H1 (cell line): Measurements from ENCODE around the gene RTN4RL1. TPM values are rescaled to one million over a fixed set of nuclear protein-coding genes. Genes with fewer than 3 reads are reported as not detected.

Experiments
- ASH2L ChIP-seq: fragments of 200-600, 300-600 bp; sonication (generic); IDR thresholded peaks from one replicate; pipeline ENCODE4 v1.7.1; 2017; ENCODE audit warnings: low read length
- BRCA1 ChIP-seq: IDR thresholded peaks from 2 replicates; pipeline ENCODE4 v1.6.1; 2012; ENCODE audit warnings: low read depth, low read length, improper control_type of control experiment
- CBX5 ChIP-seq: fragments of 300-800, 300-1000 bp; sonication (generic); IDR thresholded peaks from 2 replicates; pipeline ENCODE4 v1.7.1; 2016; ENCODE audit warnings: antibody characterized with exemption, low read length, low read depth
- CBX8 ChIP-seq: fragments of 300-800, 300-1000 bp; sonication (generic); IDR thresholded peaks from 2 replicates; pipeline ENCODE4 v1.7.1; 2016; ENCODE audit warnings: low read depth, low read length, borderline replicate concordance
- E2F6 ChIP-seq: IDR thresholded peaks from 2 replicates; pipeline ENCODE4 v1.6.1; 2012; ENCODE audit warnings: inconsistent platforms
- EGR1 ChIP-seq: IDR thresholded peaks from 2 replicates; pipeline ENCODE4 v1.6.1; 2011; ENCODE audit warnings: low read depth, low read length, borderline replicate concordance
- EP300 ChIP-seq, 2 experiments: IDR thresholded peaks; 1 replicate in 1 of 2; 2 replicates in 1 of 2; pipeline ENCODE4 v1.6.1; 2011 to 2012; ENCODE audit warnings: low read depth in 2 of 2, low read length in 2 of 2, mild to moderate bottlenecking in 2 of 2, borderline replicate concordance in 1 of 2, inconsistent platforms in 1 of 2, moderate library complexity in 1 of 2
- FOSL1 ChIP-seq: IDR thresholded peaks from 2 replicates; pipeline ENCODE4 v1.6.1; 2011; ENCODE audit warnings: mild to moderate bottlenecking, low read depth, low read length, moderate library complexity; ENCODE audit not compliant: insufficient read depth
- GABPA ChIP-seq: IDR thresholded peaks from 2 replicates; pipeline ENCODE4 v1.6.1; 2011; ENCODE audit warnings: mild to moderate bottlenecking, low read length, moderate library complexity, borderline replicate concordance; ENCODE audit not compliant: insufficient read depth
- HDAC2 ChIP-seq, 2 experiments: fragments of 300-600 bp in 1 of 2; sonication (generic) in 1 of 2; IDR thresholded peaks; 2 replicates each; pipeline ENCODE4 v1.6.1; 2011 to 2012; ENCODE audit warnings: low read depth in 2 of 2, low read length in 2 of 2, mild to moderate bottlenecking in 2 of 2, moderate library complexity in 2 of 2, borderline replicate concordance in 1 of 2, inconsistent platforms in 1 of 2
- JUN ChIP-seq: IDR thresholded peaks from 2 replicates; pipeline ENCODE4 v1.6.1; 2011; ENCODE audit warnings: low read depth, mild to moderate bottlenecking, improper control_type of control experiment, low read length
- KDM4A ChIP-seq: IDR thresholded peaks from one replicate; pipeline ENCODE4 v1.7.1; 2012; ENCODE audit warnings: low read depth, mild to moderate bottlenecking, moderate library complexity, low read length, inconsistent platforms; ENCODE audit not compliant: severe bottlenecking
- MAFK ChIP-seq: IDR thresholded peaks from 2 replicates; pipeline ENCODE4 v1.6.1; 2012; ENCODE audit warnings: low read depth, mild to moderate bottlenecking, improper control_type of control experiment, low read length
- NRF1 ChIP-seq: IDR thresholded peaks from 2 replicates; pipeline ENCODE4 v1.6.1; 2011; ENCODE audit warnings: mild to moderate bottlenecking, low read depth, low read length, improper control_type of control experiment
- PHF8 ChIP-seq: fragments of 200-600 bp; sonication (generic); conservative IDR thresholded peaks from 2 replicates; pipeline ENCODE4 v1.7.1; 2012; ENCODE audit warnings: low read depth, mild to moderate bottlenecking, inconsistent platforms, low read length, moderate library complexity
- POLR2AphosphoS5 ChIP-seq: IDR thresholded peaks from 2 replicates; pipeline ENCODE4 v1.6.1; 2011; ENCODE audit warnings: low read depth, low read length
- RFX5 ChIP-seq: IDR thresholded peaks from 2 replicates; pipeline ENCODE4 v1.6.1; 2011; ENCODE audit warnings: low read depth, low read length, improper control_type of control experiment, borderline replicate concordance
- RNF2 ChIP-seq: fragments of 200-900, 300-1000 bp; sonication (generic); IDR thresholded peaks from 2 replicates; pipeline ENCODE4 v1.7.1; 2016; ENCODE audit warnings: borderline replicate concordance, low read depth, mild to moderate bottlenecking, antibody characterized with exemption, low read length; ENCODE audit not compliant: poor library complexity, severe bottlenecking; ENCODE audit errors: missing control alignments
- SP1 ChIP-seq: IDR thresholded peaks from 2 replicates; pipeline ENCODE4 v1.6.1; 2011; ENCODE audit warnings: low read depth, low read length
- SP4 ChIP-seq: IDR thresholded peaks from 2 replicates; pipeline ENCODE4 v1.6.1; 2012; ENCODE audit warnings: low read length, inconsistent platforms
- ZNF274 ChIP-seq: IDR thresholded peaks from 2 replicates; pipeline ENCODE4 v1.7.0; 2012; ENCODE audit warnings: low read length, borderline replicate concordance; ENCODE audit errors: extremely low read depth
- polyA plus RNA-seq, 7 experiments: library from polyadenylated mRNA; depleted of rRNA in 3 of 7; stranded (reverse) in 5 of 7; unstranded in 2 of 7; fragments of >200 nt in 5 of 7; fragments of 200-250 nt in 2 of 7; gene quantifications; 1 replicate in 5 of 7; 2 replicates in 1 of 7; 4 replicates in 1 of 7; pipeline versions ENCODE4 v1.2.1 to v1.2.3, GENCODE V29; 2011 to 2013; ENCODE audit warnings: missing spikeins in 2 of 7, mixed read lengths in 2 of 7
- total RNA-seq: library from RNA; stranded (reverse); fragmentation: NEBNext Ultra II Directional; extraction: Animal tissue kit (Norgen Biotek cat#: 25700); gene quantifications from 2 replicates; pipeline ENCODE4 v1.2.1, GENCODE V29; 2021
- TF ChIP-seq, protein P1 (sequence below): IDR thresholded peaks from 2 replicates; pipeline ENCODE4 v1.6.1; 2011; ENCODE audit warnings: low read length, improper control_type of control experiment

Gene RTN4RL1
- total and polyA plus RNA-seq, 2 of the 8 experiments (the other 6 are each of a cell fraction or from before 2014, with no cell fraction given) = 0.09 TPM; not detected in 1

- TF ChIP-seq, protein P1, sequence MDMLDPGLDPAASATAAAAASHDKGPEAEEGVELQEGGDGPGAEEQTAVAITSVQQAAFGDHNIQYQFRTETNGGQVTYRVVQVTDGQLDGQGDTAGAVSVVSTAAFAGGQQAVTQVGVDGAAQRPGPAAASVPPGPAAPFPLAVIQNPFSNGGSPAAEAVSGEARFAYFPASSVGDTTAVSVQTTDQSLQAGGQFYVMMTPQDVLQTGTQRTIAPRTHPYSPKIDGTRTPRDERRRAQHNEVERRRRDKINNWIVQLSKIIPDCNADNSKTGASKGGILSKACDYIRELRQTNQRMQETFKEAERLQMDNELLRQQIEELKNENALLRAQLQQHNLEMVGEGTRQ = no peak
- TF ChIP-seq POLR2AphosphoS5 (peak; percentile 93), KDM4A (no peak), JUN (no peak), E2F6 (no peak), ASH2L (no peak), NRF1 (no peak), ZNF274 (peak; percentile 19; the same call in 1 of the 2 replicates), BRCA1 (no peak), FOSL1 (no peak), HDAC2 (IDR thresholded peaks at IDR 0.05; ENCODE audit: borderline replicate concordance in 1 of 2, low read depth in 2 of 2, low read length in 2 of 2) (0 out of 4 replicates have a peak, but pooled peaks of 1 of the 2 experiments have one; percentile 44), EGR1 (no peak; the same call in 1 of the 2 replicates), CBX5 (no peak), RNF2 (no peak), EP300 (IDR thresholded peaks at IDR 0.05; ENCODE audit: borderline replicate concordance in 1 of 2, low read depth in 2 of 2, low read length in 2 of 2) (no peak), PHF8 (no peak), RFX5 (no peak), CBX8 (no peak), GABPA (no peak), SP1 (peak; percentile 42; the same call in 1 of the 2 replicates), MAFK (no peak), SP4 (no peak)
These were observed 116.3 kb downstream of the RTN4RL1 start (continued) for GRCh38 chr17:1908699-1909309.
